ENCODE measurements around the gene DMRTB1.

The DMRTB1 gene

DNA sequence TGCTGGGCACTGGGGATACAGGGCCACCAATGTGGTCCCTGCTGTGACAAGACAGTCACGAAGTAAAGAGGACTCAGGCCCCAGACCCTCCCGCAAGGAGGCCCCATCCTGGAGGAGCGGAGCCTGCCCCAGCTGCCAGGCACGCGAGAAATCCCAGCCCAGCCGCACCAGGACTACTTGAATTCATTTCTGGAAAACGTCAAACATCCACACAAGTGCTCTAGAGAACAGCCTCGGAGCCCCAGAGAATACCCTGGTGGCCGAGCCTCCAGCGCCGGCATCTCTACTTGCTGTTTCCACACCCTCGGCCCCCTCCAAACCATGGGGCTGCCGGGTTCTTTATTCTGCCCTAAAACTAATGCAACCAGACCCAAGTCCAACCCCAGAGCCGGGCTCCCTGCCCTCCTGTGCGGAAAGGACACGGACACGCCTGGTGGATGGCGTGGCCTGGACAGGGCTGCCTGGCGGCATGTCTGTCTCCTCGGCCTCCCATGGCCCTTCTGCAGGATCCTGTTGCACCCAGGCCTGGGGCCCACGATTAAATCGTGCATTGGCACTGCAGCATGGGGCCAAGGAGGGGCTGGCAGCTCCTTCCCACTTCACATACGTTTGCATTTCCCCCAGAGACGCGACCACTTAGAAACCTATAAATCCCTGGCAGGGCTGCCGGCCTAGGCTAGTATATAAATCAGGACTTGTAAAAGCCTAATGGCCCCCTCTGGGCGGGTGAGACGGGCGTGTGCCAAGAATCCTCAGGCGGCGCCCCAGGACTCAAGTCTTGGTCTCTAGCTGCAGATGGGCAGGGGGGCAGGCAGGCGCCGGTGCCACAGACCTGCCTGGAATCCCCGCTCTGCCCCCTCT lies 41.2 kb downstream of the DMRTB1 start:
- H3K4me3 ChIP-seq (ENCODE audit: low read depth, low read length): no peak overlapping the region
- TF ChIP-seq, protein P1, sequence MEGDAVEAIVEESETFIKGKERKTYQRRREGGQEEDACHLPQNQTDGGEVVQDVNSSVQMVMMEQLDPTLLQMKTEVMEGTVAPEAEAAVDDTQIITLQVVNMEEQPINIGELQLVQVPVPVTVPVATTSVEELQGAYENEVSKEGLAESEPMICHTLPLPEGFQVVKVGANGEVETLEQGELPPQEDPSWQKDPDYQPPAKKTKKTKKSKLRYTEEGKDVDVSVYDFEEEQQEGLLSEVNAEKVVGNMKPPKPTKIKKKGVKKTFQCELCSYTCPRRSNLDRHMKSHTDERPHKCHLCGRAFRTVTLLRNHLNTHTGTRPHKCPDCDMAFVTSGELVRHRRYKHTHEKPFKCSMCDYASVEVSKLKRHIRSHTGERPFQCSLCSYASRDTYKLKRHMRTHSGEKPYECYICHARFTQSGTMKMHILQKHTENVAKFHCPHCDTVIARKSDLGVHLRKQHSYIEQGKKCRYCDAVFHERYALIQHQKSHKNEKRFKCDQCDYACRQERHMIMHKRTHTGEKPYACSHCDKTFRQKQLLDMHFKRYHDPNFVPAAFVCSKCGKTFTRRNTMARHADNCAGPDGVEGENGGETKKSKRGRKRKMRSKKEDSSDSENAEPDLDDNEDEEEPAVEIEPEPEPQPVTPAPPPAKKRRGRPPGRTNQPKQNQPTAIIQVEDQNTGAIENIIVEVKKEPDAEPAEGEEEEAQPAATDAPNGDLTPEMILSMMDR (IDR thresholded peaks at IDR 0.05; ENCODE audit: insufficient read depth, low read depth, low read length, missing control alignments): no peak
- DNase-seq (ENCODE audit: low read depth): no peak

DNA sequence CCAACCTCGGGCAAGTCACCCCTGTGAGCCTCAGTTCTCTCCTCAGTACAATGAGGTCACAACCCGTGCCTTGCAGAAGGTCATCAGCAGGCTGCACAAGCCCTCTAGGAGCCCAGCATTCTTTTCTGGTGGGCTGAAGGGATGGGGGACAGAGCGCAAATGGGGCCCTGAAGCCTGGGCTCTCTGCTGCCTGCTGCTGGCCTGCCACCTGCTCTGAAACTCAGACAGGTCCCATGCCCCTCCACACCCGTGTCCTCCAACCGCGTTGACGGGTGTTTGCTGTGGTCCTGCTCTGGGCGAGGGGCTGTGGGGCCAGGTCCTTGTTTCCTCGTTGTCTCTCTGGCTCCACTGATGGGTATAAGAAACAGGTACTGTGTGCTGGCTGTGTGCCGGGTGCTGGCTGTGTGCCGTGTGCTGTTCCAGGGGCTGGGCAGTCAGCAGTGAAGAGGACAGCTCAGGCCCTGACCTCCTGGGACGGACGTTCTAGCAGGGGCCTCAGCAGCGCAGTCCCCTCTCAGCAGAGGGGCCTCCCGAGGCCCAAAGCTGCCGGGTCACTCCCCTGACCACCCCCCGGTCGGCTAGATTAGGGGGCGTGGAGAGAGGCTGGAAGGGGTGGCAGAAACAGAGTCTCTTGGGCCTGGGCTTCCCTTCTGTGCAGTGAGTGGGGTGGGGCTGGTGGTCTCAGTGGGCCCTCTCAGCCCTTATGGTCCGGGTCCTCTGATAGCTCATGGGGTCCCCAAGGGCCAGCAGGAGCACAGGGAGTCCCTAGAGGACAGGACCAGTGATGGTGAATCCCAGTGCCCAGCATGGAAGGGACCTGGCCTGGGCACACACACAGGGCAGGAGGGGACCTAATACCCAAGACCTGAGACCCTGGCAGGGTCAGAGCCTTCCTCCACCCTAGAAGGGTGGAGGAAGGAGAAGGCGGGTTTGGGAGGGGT lies 42.1 kb downstream of the DMRTB1 start:
- H3K4me3 ChIP-seq (ENCODE audit: low read depth, low read length): no peak overlapping the region
- TF ChIP-seq, protein P1 (IDR thresholded peaks at IDR 0.05; ENCODE audit: insufficient read depth, low read depth, low read length, missing control alignments): no peak
- no peak for DNase-seq (ENCODE audit: low read depth)

DNA sequence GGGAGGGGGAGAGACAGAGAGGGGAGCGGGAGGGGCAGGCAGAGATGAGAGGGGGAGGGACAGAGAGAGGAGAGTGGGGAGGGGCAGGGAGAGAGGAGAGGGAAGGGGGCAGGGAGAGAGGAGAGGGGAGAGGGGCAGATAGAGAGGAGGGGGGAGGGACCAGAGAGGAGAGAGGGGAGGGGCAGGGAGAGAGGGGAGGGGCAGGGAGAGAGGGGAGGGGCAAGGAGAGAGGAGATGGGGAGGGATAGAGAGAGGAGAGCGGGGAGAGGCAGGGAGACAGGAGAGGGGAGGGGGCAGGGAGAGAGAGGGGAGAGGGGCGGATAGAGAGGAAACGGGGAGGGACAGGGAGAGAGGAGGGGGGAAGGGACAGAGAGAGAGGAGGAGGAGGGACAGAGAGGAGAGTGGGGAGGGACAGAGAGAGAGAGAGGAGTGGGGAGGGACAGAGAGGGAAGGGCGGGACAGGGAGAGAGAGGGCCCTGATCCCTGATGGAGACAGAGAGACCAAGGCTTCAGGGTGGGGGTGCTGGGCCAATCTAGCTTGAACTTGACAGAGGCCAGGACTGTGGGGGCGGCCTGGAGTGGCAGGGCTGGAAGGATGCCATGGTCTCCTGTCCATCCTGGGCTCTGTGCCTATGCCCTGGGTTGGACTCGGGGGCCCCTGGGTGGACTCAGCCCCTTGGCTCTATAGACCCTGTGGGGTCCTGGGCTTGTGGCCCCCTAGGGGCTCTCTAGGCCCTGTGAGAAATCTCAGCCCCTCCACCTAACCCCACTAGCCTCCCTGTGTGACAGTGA lies 43.6 kb downstream of the DMRTB1 start:
- DNase-seq (ENCODE audit: low read depth): no peak
- no peak overlapping the region for H3K4me3 ChIP-seq (ENCODE audit: low read depth, low read length)
- TF ChIP-seq, protein P1 (IDR thresholded peaks at IDR 0.05; ENCODE audit: insufficient read depth, low read depth, low read length, missing control alignments): no peak

DNA sequence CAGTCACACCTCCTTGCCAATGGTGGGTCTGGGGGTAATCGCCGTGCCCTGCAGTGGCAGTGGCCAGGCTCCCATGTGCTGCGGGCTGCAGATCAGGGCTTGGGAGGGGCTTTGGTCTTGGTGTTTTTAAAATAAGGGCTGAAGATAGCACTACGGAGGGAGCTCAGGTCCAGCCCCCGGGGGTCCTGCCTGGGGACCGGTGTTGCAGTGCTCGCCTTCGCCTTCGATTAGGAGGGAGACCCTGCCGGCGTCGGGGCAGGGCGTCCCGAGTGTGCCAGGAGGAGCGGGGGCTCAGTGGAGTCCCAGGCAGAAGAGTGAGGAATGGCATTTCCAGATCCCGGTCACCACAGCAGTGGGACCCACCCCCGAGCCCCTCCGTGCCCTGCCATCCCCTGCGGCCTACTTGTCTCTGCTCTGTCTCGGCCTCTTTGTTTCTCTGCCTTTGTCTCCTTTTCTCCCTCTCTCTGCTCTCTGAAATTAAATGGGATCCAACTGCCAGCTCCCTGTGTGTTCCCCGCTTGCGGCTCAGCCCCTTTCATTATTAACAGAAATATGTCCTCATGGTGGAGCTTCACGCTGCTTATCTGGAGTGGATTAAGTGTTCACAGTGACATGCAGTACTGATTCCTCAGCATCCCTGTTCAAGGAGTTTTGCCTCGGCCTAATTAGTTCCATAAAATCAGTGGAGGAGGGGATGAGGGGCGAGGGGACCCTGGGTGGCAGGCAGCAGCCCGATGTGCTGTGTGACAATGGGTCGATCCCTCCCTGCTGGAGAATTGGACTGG lies 44.4 kb downstream of the DMRTB1 start:
- TF ChIP-seq, protein P1 (IDR thresholded peaks at IDR 0.05; ENCODE audit: insufficient read depth, low read depth, low read length, missing control alignments): no peak
- H3K4me3 ChIP-seq (ENCODE audit: low read depth, low read length): no peak overlapping the region
- DNase-seq (ENCODE audit: low read depth): no peak

DNA sequence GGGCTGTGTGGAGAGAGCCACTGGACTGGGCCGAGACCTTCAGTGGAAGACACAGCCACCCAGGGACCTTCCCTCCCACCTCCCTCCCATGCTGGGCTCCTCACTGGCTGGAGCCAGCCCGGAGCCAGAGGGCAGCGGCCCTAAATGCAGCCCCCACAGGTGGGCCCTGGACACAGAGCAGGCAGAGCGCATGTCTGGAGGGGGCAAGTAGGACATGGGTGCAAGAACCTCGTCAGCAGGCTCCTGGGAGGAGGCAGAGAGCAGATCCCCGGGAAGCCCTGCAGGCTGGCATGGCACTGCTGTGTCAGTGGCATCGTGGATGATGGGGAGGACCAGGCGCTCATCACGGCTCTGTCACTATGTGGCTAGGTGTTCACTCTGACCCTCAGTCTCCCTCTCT lies 45.7 kb downstream of the DMRTB1 start:
- TF ChIP-seq, protein P1 (IDR thresholded peaks at IDR 0.05; ENCODE audit: insufficient read depth, low read depth, low read length, missing control alignments): no peak
- no peak overlapping the region for H3K4me3 ChIP-seq (ENCODE audit: low read depth, low read length)
- no peak for DNase-seq (ENCODE audit: low read depth)

DNA sequence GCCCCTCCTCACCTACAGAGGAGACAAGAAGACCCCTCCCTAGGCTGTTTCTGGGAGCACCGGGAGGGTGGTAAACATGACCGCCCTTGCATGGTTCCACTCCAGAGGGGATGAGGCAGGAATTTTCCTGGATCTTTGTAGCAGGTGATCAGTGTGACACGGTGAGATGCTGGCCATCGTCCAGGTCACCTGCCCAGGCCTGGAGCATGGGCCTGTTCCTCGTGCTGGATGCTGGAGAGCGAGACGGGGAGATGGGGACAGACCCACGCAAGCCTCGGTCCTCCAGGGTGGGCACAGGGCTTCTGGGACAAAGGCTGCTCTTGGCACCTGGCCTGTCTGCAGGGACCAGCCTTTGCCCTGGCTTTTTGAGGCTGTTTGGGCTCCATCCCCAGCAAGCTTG lies 46.2 kb downstream of the DMRTB1 start:
- TF ChIP-seq, protein P1 (IDR thresholded peaks at IDR 0.05; ENCODE audit: insufficient read depth, low read depth, low read length, missing control alignments): no peak
- no peak overlapping the region for H3K4me3 ChIP-seq (ENCODE audit: low read depth, low read length)
- no peak for DNase-seq (ENCODE audit: low read depth)
